Vagina (tissue), 2 donors: Measurements from ENCODE around the gene DIPK2A. TPM values are rescaled to one million over a fixed set of nuclear protein-coding genes. Genes with fewer than 3 reads are reported as not detected.
A peak's percentile ranks its signal among the peaks of the same experiment; 100 is the strongest.

Experiments
- DNase-seq, 2 donors: peaks; one replicate each; pipeline ENCODE4 v3.0.0-alpha.2; 2017; ENCODE audit errors: extremely low spot score in 2 of 2
- H3K27ac ChIP-seq: fragments of 200-600 bp; sonication (generic); one replicate; pipeline ENCODE4 v1.5.1; 2019
- H3K27me3 ChIP-seq: fragments of 200-600 bp; sonication (generic); one replicate; pipeline ENCODE4 v1.5.1; 2019
- H3K36me3 ChIP-seq, 2 donors: fragments of 200-600 bp; sonication (generic); one replicate each; pipeline ENCODE4 v1.5.1; 2017 to 2019
- H3K4me1 ChIP-seq: fragments of 200-600 bp; sonication (generic); one replicate; pipeline ENCODE4 v1.5.1; 2019
- H3K4me3 ChIP-seq, 2 donors: fragments of 200-600 bp; sonication (generic); 1 replicate in 1 of 2; 2 replicates in 1 of 2; pipeline ENCODE4 v1.5.1; 2016 to 2019
- H3K9me3 ChIP-seq: fragments of 200-600 bp; sonication (generic); one replicate; pipeline ENCODE4 v1.5.1; 2019
- POLR2A ChIP-seq, 2 donors: fragments of 450-650 bp; IDR thresholded peaks; one replicate each; pipeline ENCODE4 v1.6.1; 2017; ENCODE audit warnings: antibody characterized with exemption in 2 of 2, mild to moderate bottlenecking in 2 of 2, moderate library complexity in 2 of 2
- POLR2AphosphoS5 ChIP-seq, 2 donors: sonication (generic); formaldehyde crosslinking; IDR thresholded peaks; one replicate each; pipeline ENCODE4 v1.9.0; 2017; ENCODE audit warnings: antibody characterized with exemption in 2 of 2, mild to moderate bottlenecking in 2 of 2, low read depth in 1 of 2; ENCODE audit not compliant: insufficient read depth in 1 of 2
- intact Hi-C: fragments of 100-400 bp; cut with DNase I; formaldehyde crosslinking; loops from one replicate; pipeline ENCODE4 v1.15.1; 2023
- total RNA-seq: library from RNA; depleted of rRNA; stranded (reverse); fragments of >200 nt; gene quantifications from one replicate; pipeline ENCODE4 v1.2.3, GENCODE V29; 2016
- TF ChIP-seq, protein P1 (sequence below), 3 experiments: fragments of 450-650 bp in 2 of 3; fragments of 200-600 bp in 1 of 3; sonication (generic) in 1 of 3; IDR thresholded peaks; one replicate each; pipeline ENCODE4 v1.5.1; 2017 to 2019; ENCODE audit warnings: antibody characterized with exemption in 3 of 3, mild to moderate bottlenecking in 2 of 3, moderate library complexity in 2 of 3

The DIPK2A gene
- total RNA-seq, 1 donor from 2014 or later = 26.5 TPM

DNA sequence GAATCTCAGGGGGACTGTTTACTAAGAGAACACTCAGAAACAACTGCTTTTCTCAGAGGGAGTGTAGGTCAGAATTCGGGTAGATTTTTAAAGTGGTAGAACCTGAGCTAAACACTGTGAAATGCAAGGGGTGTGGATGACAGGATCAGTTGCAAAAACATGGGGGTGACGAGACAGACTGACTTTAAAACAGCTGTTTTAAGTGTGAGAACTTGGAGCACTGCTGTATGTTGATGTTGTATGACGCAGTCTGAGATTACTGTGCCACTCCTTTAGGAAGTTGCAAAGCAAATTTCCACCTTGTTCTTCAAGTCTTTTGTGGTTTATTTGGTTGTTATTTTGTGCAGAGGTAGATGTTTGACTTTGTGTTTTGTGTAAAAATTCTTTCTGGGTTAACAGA, 36.8 kb upstream of the DIPK2A start:
- H3K4me1 ChIP-seq = no peaks in the 10 kb centered on the region
- intact Hi-C loops = no loop called here
- no peak overlapping the region for H3K27ac ChIP-seq

DNA sequence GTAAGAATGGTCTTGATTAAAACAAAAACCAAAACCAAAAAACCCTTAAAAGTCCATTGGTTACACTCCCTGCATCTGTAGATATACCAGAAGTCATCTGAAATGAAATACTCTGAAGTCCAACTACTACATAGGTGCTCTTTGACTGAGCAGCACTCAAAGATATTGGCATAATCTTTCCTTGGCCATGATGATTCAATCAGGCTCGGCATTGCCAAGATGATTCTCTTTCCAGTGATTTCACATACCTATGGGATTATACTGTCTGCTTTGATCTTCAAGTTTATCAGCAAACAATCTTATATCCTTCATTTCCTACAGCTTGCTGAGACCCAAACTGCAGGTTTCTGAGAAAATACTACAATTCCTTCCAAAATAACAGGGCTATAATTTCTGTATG, 35.9 kb upstream of the DIPK2A start:
- Histone ChIP-seq H3K4me1 (no peaks in the 10 kb centered on the region), H3K9me3 (no peaks in the 10 kb centered on the region), H3K27ac (no peak overlapping the region), H3K4me3 (no peak overlapping the region), H3K27me3 (no peaks in the 10 kb centered on the region), H3K36me3 (no peaks in the 10 kb centered on the region)
- no peak for TF ChIP-seq POLR2A (IDR thresholded peaks at IDR 0.05)
- intact Hi-C loops = no loop called here
- no peak for DNase-seq

More for the DNA sequence above, 36.8 kb upstream of the DIPK2A start:
- no peak for DNase-seq
- TF ChIP-seq POLR2AphosphoS5 (IDR thresholded peaks at IDR 0.05; ENCODE audit: insufficient read depth in 1 of 2, low read depth in 1 of 2) = no peak
- TF ChIP-seq POLR2A (IDR thresholded peaks at IDR 0.05) = no peak
- no peak overlapping the region for H3K4me3 ChIP-seq
- no peaks in the 10 kb centered on the region for H3K9me3 ChIP-seq
- no peaks in the 10 kb centered on the region for H3K27me3 ChIP-seq
- H3K36me3 ChIP-seq = no peaks in the 10 kb centered on the region

- Histone ChIP-seq H3K9me3 (no peaks in the 10 kb centered on the region), H3K4me3 (no peak overlapping the region), H3K36me3 (no peaks in the 10 kb centered on the region), H3K4me1 (no peaks in the 10 kb centered on the region), H3K27me3 (no peaks in the 10 kb centered on the region), H3K27ac (no peak overlapping the region)
- TF ChIP-seq POLR2AphosphoS5 (IDR thresholded peaks at IDR 0.05; ENCODE audit: insufficient read depth in 1 of 2, low read depth in 1 of 2) = no peak
- no peak for TF ChIP-seq POLR2A (IDR thresholded peaks at IDR 0.05)
- TF ChIP-seq, protein P1, sequence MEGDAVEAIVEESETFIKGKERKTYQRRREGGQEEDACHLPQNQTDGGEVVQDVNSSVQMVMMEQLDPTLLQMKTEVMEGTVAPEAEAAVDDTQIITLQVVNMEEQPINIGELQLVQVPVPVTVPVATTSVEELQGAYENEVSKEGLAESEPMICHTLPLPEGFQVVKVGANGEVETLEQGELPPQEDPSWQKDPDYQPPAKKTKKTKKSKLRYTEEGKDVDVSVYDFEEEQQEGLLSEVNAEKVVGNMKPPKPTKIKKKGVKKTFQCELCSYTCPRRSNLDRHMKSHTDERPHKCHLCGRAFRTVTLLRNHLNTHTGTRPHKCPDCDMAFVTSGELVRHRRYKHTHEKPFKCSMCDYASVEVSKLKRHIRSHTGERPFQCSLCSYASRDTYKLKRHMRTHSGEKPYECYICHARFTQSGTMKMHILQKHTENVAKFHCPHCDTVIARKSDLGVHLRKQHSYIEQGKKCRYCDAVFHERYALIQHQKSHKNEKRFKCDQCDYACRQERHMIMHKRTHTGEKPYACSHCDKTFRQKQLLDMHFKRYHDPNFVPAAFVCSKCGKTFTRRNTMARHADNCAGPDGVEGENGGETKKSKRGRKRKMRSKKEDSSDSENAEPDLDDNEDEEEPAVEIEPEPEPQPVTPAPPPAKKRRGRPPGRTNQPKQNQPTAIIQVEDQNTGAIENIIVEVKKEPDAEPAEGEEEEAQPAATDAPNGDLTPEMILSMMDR (IDR thresholded peaks at IDR 0.05) = no peak
- DNase-seq = no peak
- intact Hi-C loops = no loop called here
Measured at GRCh38 chr3:143950810-143951209, 20.8 kb upstream of the DIPK2A start.

GRCh38 chr3:143951351-143951971, 20.2 kb upstream of the DIPK2A start:
- Histone ChIP-seq H3K36me3 (no peaks in the 10 kb centered on the region), H3K27me3 (no peaks in the 10 kb centered on the region), H3K27ac (no peak overlapping the region), H3K4me1 (no peaks in the 10 kb centered on the region), H3K4me3 (no peak overlapping the region), H3K9me3 (no peaks in the 10 kb centered on the region)
- no peak for TF ChIP-seq POLR2AphosphoS5 (IDR thresholded peaks at IDR 0.05; ENCODE audit: insufficient read depth in 1 of 2, low read depth in 1 of 2)
- TF ChIP-seq, protein P1 (IDR thresholded peaks at IDR 0.05) = peak; percentile 43 to 71 (median 57)
- DNase-seq = no peak
- intact Hi-C loops = no loop called here

- TF ChIP-seq, protein P1 (IDR thresholded peaks at IDR 0.05) = no peak
- TF ChIP-seq POLR2AphosphoS5 (IDR thresholded peaks at IDR 0.05; ENCODE audit: insufficient read depth in 1 of 2, low read depth in 1 of 2) = no peak
- no peak for TF ChIP-seq POLR2A (IDR thresholded peaks at IDR 0.05)
- Histone ChIP-seq H3K4me3 (no peak overlapping the region), H3K27ac (no peak overlapping the region), H3K27me3 (no peaks in the 10 kb centered on the region), H3K9me3 (no peaks in the 10 kb centered on the region), H3K4me1 (no peaks in the 10 kb centered on the region), H3K36me3 (no peaks in the 10 kb centered on the region)
- intact Hi-C loops = no loop called here
- DNase-seq = no peak
Measured at GRCh38 chr3:143952569-143953072, 19.0 kb upstream of the DIPK2A start.

DNA sequence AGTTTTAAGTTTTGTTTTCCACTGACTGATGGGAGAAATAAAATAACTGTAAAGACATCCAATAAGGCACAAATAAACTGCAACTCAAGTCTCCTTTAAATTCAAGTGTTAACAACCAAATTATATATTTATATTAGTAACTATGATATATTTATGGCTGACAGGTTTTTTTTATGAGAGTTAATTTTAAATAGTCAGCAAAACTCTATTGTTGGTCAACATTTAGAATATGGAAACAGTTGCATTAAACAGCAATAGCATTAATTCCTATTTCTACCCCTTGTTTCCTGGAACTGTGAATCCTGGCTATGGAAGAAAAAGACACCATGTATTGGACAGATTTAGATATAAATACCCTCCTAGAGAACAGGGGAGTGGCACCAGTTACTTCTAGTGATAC, 16.5 kb upstream of the DIPK2A start:
- intact Hi-C loops = no loop called here

More for the DNA sequence above, 16.5 kb upstream of the DIPK2A start:
- DNase-seq = no peak
- H3K4me3 ChIP-seq = no peak overlapping the region
- TF ChIP-seq POLR2AphosphoS5 (IDR thresholded peaks at IDR 0.05; ENCODE audit: insufficient read depth in 1 of 2, low read depth in 1 of 2) (no peak), POLR2A (IDR thresholded peaks at IDR 0.05) (no peak)
- TF ChIP-seq, protein P1 (IDR thresholded peaks at IDR 0.05) = no peak
- H3K9me3 ChIP-seq = no peaks in the 10 kb centered on the region
- no peaks in the 10 kb centered on the region for H3K27me3 ChIP-seq
- no peaks in the 10 kb centered on the region for H3K4me1 ChIP-seq
- H3K36me3 ChIP-seq = no peaks in the 10 kb centered on the region
- H3K27ac ChIP-seq = no peak overlapping the region
